ENCODE measurements around the gene INPP5A.

GRCh38 chr10:132826524-132827422 lies 289.2 kb downstream of the INPP5A start:
- TF ChIP-seq POLR2A (IDR thresholded peaks at IDR 0.05; ENCODE audit: low read depth, low read length), result no peak
- TF ChIP-seq POLR2AphosphoS5 (IDR thresholded peaks at IDR 0.05; ENCODE audit: low read depth, low read length), result no peak
- no peak for TF ChIP-seq TAF1 (IDR thresholded peaks at IDR 0.05; ENCODE audit: low read depth, low read length)
- TF ChIP-seq SPI1 (IDR thresholded peaks at IDR 0.05; ENCODE audit: low read depth, low read length), result no peak
- TF ChIP-seq PAX5 (IDR thresholded peaks at IDR 0.05; ENCODE audit: insufficient read depth, low read length, severe bottlenecking), result no peak
- no peak for TF ChIP-seq POU2F2 (IDR thresholded peaks at IDR 0.05; ENCODE audit: low read depth, low read length)
